HS-27A (cell line): ENCODE results near the gene FBXW4.
"Not testable (repeated sequence)": the region's sequence is repeated elsewhere in the genome, so short reads cannot be mapped to it uniquely, and the experiment has no call there.

ENCODE experiments used
- DNase-seq: peaks from one replicate; pipeline ENCODE4 v3.0.0-alpha.2; 2012; ENCODE audit warnings: low read depth, missing footprints

FBXW4 gene

GRCh38 chr10:101653536-101653935 is 41.4 kb downstream of the FBXW4 start:
- DNase-seq, result no peak

DNA sequence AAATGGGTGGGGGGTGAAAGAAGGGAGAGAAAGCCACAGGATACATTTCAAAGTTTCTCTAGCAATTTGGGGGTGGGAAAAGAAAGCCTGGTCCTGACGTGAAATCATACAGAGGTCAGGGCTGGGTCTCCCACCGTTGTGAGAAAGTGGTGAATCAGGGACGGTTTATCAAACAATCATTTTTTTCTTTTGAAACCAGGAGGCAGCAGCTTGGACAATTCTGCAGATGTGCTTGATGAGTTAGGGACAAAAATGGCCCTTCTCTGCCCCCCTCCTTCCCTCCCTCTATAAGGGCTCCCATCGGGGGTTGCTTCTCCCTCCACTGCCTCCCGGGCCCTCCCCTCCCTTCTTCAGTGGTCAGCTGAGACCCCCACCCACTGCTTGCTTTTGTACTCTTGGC is 43.6 kb downstream of the FBXW4 start:
- no peak for DNase-seq

DNA sequence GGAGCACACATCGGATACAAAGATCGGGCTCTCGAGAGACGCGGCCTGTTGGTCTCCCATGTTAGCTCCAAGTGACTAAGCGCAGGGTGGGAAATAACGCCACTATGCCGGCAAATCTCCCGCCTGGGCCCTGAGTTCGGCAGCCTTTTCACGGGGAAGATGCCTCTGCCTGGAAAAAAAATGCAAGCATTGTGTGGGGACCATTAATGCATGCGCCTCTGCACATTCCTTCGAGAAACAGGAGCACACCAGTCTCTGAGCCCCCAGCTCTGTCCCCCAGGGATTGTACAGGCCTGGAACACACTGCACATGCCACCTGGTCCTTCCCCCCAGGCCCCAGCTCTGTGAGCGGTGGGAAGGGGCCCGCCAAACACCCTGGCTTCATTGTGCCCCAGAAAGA is 44.1 kb downstream of the FBXW4 start:
- DNase-seq, result no peak

GRCh38 chr10:101649525-101650085 is 45.4 kb downstream of the FBXW4 start:
- DNase-seq, result no peak

DNA sequence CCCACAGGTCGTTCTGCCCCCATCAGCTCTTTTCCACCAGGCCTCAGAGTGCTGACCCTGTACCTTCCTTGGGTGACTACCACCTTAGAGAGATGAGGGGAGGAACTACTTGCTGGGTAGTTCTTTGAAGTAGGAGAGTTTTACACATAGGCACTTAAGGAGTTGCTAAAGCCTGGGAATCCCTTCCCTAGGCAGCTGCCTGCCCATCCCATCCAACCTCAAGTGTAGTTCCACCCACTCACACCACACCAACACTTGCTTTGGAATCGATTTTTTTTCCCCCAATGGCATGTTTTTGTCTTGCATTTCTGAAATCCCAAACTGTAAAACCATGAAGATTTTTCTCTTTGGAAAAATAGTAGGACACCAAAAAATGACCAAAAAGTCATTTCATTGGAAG is 47.7 kb downstream of the FBXW4 start:
- no peak for DNase-seq

GRCh38 chr10:101646364-101646763 is 48.6 kb downstream of the FBXW4 start:
- DNase-seq, result no peak

GRCh38 chr10:101645659-101646058 is 49.3 kb downstream of the FBXW4 start:
- DNase-seq, result no peak

GRCh38 chr10:101644002-101644401 is 51.0 kb downstream of the FBXW4 start:
- DNase-seq, result no peak

DNA sequence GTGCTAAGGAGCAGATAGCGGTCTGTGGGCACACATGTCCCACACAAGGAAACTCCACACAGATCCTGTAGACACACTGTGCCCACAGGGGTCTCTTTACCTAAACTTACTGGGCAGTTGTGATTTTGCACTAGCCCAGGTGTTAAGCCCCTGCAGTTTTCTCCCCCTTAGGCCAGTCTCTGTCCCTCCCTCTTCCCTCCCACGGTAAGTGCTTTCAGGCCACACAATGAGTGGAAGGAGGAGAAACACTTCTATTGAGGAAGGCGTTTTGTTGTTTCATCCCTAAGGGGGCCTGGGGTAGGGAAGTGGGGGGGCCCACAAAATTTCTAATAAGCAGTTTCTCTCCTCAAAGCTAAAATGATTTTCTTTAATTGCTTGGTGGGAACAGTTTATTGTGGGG is 51.4 kb downstream of the FBXW4 start:
- DNase-seq, result no peak

DNA sequence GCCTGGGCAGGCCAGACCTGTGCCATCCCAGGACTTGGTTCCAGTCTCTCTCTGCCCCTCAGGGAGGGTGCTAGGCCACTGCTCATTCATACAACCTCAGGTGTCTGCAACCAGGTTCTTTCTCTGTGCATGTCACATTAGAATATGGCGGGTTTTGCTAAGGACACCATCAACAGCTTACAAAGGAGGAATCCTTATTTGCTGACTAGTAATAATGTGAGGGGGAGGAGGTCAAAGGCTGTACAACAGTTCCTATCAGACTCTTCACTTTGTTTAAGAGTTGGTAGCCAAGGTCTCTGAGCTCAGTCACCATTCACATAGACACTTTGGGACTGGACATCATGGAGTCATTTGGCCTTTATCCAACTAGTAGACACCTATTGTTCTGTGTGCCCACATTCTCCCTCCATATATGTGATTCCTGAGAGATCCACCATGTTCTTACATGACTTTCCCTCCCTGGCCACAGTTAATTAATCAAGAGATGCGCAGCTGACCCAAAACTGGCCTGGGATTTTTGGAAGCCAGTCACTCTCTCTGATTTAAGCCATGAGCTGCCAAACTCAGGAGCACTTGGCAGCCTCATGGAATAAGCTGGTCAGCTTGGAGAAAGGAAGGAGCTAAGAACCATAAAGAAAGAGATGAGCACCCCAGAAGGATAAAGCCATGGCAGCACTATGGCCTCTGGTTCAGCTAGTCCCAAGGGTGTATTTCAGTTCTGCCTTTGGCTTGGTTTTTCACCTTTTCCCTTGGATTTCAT is 55.6 kb downstream of the FBXW4 start:
- DNase-seq, result no peak

- DNase-seq, result not testable (repeated sequence)
These were observed 61.5 kb downstream of the FBXW4 start for GRCh38 chr10:101633510-101633909.

GRCh38 chr10:101631821-101632475 is 63.0 kb downstream of the FBXW4 start:
- DNase-seq, result no peak

- no peak for DNase-seq
These were observed 64.4 kb downstream of the FBXW4 start for GRCh38 chr10:101630633-101630920.

GRCh38 chr10:101629837-101630632 is 64.9 kb downstream of the FBXW4 start:
- DNase-seq, result no peak

DNA sequence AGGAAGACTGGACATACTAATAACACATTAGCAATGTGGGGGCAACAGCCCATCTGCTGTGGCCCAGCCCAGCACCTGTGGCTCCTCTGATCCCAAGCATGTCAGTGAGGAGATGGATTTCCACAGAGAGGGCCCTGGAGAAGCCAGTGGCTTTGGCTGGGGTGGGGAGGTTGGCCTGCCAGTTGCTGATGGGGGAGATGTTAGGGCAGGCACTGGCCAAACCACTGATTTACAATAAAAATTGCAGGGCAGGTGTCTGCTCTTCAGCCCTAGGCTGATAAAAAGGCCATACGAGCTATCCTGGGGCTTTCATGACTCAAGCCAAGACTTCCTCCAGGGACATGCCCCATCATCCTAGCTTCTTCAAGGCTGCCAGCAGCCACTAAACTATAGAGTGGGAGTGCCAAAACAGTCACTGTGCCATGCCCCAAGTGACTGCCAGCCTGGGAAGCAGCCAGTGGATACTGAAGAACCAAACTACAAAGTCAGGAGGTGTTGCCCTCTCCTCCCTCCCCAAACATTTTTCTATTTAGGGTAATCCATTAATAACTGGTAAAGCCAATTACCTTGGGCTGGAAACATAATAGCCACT is 69.1 kb downstream of the FBXW4 start:
- no peak for DNase-seq

DNA sequence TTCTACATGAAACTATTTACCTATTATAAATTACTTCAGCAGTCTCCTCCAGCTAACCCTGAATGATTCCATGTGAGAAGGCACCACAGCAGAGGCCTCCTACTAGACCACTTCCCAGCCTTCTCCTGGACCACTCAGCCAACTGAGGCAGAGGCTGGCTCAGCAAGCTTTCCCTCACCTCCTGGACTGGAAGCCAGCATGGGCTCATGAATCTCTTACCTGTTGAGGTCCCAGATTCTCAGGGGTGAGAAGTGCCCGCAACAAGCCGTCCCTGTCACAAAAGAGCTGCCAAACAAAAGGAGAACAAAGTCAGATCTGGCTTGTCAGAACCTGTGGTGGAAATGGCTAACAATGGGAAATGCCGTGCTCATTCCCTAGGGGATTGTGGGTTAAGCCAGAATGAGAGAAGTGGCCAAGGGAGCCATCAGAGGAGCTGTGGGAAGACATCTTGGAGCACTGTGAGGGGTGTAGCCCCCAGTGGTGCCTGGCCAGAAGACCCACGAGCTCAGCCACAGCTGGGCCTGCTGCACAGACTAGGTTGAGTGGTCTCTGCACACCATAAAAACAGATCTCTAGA is 70.4 kb downstream of the FBXW4 start:
- DNase-seq, result no peak

DNA sequence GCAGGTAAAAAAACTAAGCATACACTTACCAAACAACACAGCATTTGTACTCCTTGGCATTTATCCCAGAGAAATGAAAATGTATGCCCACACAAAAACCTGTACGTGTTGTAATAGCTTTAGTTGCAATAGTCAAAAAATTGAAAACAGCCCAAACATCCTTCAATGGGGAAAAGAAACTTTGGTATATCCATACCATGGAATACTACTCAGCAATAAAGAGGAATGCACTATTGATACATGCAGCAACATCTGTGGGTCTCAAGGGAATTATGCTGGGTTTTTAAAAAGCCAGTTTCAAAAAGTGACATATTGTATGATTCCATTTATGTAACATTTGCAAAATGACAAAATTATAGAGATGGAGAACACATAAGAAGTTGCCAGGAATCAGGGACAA is 71.4 kb downstream of the FBXW4 start:
- no peak for DNase-seq

DNA sequence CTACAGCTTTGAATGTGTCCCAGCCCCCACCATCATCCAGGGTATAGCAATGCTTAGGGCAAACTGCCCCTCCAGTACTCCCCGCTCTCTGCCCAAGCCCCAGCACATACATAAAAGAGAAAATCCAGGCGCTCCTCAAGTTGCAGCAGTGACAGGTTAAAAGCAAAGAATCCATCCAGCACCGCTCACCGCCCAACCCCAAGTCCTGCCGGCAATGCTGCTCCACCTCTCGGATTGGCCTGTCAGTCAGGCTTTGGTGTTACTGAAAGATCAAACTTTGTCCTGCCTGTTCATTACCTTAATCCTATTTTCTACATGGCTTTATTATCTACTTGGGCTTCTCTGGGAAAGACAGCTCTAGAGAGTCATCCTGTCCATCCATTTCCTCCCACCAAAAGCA is 75.0 kb downstream of the FBXW4 start:
- DNase-seq, result no peak

DNA sequence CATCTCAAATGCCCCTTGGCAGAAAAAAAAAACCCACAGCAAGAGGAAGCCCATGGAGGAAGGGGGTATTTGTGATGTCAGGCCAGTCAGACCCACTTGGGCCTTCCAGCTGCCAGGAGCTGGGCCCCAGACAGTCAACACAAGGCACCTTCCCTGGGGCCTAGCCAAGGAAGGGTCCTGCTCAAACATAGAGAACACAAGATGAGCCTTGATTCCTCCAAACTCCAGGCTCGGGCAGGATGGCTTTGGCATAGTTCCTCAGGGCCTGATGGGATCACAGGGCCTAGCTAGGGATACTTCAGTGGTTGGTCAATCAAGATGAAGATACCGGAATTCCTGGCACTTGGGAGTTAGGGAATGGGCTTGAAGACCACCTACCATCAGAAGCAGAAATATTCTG is 76.1 kb downstream of the FBXW4 start:
- DNase-seq, result no peak

DNA sequence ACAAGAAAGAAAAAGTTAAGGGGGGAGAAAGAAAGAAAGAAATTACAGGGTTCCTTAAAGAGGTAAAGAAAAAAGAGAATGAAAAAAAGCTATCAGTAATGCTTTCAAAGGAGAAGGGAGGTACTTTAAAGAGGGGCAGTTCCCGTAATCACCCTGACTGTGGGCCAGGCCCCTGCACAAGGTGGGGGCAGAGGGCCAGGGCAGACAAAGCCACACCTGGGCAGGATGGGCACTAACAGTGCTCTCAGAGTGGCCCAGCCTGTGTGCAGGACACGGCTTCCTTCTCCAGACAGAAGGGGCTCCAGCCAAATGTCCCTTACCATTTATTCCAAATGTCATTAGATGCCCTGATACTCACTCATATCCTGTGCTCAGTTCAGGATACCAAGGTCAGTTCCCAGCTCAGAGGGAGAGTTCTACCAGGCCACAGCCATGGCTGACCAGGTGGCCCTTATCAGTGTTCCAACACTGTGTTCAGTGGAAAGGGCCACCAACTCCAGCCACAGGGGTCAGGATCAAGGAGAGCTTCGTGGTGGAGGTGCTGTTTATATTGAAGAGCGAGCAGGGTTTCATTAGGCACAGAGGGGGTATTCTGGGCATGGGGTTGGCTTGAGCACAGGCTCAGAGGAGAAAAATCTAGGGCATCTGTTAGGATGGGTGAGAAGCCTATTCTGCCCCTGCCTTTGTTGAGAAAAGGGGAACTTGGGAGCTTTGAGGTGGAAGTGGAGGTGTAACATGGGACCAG is 77.0 kb downstream of the FBXW4 start:
- no peak for DNase-seq

DNA sequence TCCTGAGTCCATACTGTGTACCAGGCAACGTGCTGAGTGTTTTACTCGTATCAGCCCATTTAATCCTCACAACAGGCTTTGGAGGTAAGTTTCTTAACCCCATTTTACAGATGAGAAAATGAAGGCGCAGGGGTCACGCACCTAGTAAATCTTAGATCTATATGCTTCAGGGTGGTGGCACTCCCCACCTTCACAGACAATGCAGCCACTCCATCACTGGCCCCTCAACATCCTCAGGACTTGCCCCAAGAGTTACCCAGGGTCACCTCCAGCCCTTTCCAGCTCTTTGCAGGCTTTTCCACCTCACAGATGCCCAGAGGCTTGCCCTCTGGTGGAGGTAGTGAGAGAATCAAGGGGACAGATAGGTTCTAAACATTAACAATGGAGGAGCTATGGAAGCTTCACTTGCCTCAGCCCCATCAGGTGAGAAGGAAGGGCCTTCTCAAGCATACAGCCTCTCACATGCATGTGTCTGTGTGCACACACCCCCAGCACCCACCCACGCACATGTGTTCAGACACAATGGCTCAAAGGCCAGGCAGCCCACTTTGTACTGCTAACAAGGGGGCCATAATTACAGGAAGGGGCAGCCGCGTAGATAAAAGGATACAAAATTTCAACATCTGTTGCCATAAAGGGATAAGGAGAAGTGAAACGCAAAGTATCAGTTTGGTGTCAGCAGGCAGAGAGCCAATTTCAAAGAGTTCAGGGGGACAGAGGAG is 77.7 kb downstream of the FBXW4 start:
- DNase-seq, result no peak
